GM10266 (cell line): ENCODE measurements around the gene NEDD9.

Experiments used
- DNase-seq: peaks from one replicate; pipeline ENCODE4 v3.0.0; 2012; ENCODE audit errors: extremely low spot score
- CTCF ChIP-seq: IDR thresholded peaks from 2 replicates; pipeline ENCODE4 v1.5.1; 2012; ENCODE audit warnings: mild to moderate bottlenecking, low read depth; ENCODE audit not compliant: control insufficient read depth, insufficient read depth; ENCODE audit errors: missing control alignments

NEDD9 gene

DNA sequence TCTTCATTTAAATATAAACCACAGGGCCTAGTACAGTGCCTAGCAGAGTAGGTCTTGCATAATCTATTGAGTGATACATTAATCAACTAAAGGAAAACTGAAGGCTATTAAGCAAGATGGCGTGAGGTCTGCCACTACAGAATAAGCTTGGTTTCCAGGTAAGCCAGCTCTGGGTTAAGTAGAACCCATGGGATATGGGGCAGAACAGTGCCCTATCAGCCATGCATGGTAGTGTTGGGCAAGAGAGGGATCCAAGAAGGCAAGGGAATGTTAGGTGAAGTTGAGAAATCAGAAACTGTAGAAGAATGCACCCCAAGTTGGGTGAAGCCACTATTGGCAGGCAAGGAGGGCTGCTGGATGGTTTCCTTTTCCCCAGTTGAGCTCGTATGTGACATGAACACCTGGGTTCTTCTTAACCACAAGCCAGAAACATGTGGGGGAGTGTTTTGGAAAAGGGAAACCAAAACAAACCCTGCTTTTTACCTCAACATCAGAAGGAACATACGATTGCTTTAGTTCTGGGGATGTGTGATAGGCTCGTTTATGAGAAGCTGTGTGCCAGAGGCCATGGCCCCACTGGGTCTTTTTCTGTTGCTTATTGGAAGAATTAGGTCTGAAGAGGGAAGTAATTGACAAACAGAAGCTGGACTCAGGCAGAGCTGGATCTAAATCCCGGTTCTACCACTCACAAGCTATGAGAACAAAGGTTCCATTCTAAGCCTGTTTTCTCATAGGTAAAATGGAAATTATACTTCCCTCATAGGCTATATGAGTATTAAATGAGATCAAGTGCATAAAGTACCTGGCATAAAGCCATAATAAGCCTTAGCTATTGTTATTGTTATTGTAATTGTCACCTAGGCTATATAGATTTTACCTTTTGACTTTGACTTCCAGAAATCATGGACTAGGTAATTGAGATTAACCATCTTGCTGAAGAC, 33.5 kb downstream of the NEDD9 start:
- peak; percentile 13 for DNase-seq
- TF ChIP-seq CTCF: no peak

DNA sequence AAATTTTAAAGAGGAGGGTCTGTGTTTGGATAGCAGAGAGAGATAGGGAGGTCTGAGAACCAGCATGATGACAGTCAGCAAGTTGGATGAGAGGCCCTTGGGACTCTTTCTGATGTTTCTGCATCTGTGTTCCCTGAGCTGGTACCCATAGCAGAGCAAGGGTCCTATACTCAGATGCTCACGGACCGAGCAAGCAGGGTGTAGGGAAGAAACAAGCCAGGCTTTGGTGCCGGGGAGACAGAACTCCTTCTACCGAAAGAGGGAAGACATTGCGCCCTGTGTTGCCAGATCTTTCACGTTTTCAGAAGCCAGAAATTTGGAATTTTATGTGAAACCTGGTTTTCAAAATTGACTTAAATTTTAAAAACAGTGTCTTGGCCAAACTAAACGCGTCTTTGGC, 34.6 kb downstream of the NEDD9 start:
- no peak for DNase-seq
- TF ChIP-seq CTCF: no peak

DNA sequence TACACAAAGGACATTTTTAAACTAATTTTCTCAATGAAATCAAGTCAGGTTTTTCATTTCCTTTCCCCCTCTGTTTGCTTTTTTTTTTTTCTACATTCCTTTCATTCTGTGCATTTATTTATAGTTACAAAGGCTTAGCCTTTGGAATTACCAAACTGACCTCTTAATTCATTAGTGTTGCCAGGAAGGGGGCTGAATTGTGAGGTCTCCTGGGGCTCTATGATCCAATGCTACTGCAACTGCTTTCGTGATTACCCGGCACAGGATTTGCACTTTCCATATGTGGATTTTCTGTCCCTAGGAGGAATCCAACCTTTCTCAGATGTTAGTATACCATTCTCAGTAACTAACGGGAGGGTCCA, 35.3 kb downstream of the NEDD9 start:
- DNase-seq: no peak

GRCh38 chr6:11196511-11197174, 35.8 kb downstream of the NEDD9 start:
- no peak for TF ChIP-seq CTCF
- DNase-seq: no peak

More for the DNA sequence above, 35.3 kb downstream of the NEDD9 start:
- no peak for TF ChIP-seq CTCF

- no peak for TF ChIP-seq CTCF
Measured at GRCh38 chr6:11194356-11195218, 37.9 kb downstream of the NEDD9 start.

DNA sequence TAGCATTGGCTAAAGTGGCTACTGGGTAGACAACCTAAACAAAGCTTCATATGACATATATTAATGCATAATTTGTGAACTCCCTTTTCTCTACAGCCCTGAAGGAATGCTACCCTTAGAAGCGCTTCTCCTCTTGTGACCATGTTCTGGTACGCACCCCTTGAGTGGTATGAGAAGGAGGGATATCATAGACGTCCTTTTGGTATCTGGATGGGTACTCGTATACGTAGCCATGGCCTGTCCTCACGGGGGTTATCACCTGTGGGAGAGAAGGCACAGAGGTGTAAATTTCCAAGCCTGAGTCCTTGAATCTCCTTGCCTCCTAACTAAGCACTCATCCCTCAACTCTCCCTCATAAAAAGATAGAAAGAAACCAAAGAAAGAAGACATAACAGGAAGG, 39.0 kb downstream of the NEDD9 start:
- no peak for DNase-seq
- TF ChIP-seq CTCF: no peak

More at GRCh38 chr6:11194356-11195218, 37.9 kb downstream of the NEDD9 start:
- no peak for DNase-seq
